MM.1S (cell line): ENCODE results near the gene USP49.

ENCODE experiments used
- DNase-seq: peaks from one replicate; pipeline ENCODE4 v3.0.0-alpha.2; 2015
- H2AFZ ChIP-seq: fragments of 300-600 bp; sonication (generic); 2 replicates; pipeline ENCODE4 v1.6.0; 2016; ENCODE audit warnings: antibody characterized with exemption, low read length
- H3F3A ChIP-seq: fragments of 300-600 bp; sonication (generic); 2 replicates; pipeline ENCODE4 v1.6.1; 2016; ENCODE audit warnings: mild to moderate bottlenecking, antibody characterized with exemption, low read length, moderate library complexity, mixed read lengths; ENCODE audit not compliant: insufficient read depth
- H3K27ac ChIP-seq: fragments of 300-600 bp; sonication (generic); 2 replicates; pipeline ENCODE4 v1.5.1; 2016; ENCODE audit warnings: mild to moderate bottlenecking, low read length
- H3K27me3 ChIP-seq: fragments of 300-600 bp; sonication (generic); replicated peaks from 2 replicates; pipeline ENCODE4 v1.6.0; 2016; ENCODE audit warnings: low read length; ENCODE audit not compliant: insufficient read depth
- H3K36me3 ChIP-seq: fragments of 300-600 bp; sonication (generic); replicated peaks from 2 replicates; pipeline ENCODE4 v1.6.1; 2016; ENCODE audit warnings: mild to moderate bottlenecking, low read length, mixed read lengths; ENCODE audit not compliant: insufficient read depth
- H3K4me1 ChIP-seq: fragments of 300-600 bp; sonication (generic); 2 replicates; pipeline ENCODE4 v1.6.1; 2016; ENCODE audit warnings: low read length, mixed read lengths
- H3K4me2 ChIP-seq: fragments of 300-600 bp; sonication (generic); 2 replicates; pipeline ENCODE4 v1.6.0; 2016; ENCODE audit warnings: low read depth, low read length
- H3K4me3 ChIP-seq: fragments of 300-600 bp; sonication (generic); 2 replicates; pipeline ENCODE4 v1.5.1; 2016; ENCODE audit warnings: low read length, mixed read lengths
- H3K79me2 ChIP-seq: fragments of 300-600 bp; sonication (generic); 2 replicates; pipeline ENCODE4 v1.6.1; 2016; ENCODE audit warnings: mixed run types, low read length, mixed read lengths
- H3K9ac ChIP-seq: fragments of 300-600 bp; sonication (generic); 2 replicates; pipeline ENCODE4 v1.6.1; 2016; ENCODE audit warnings: low read length, mixed read lengths
- H3K9me2 ChIP-seq: fragments of 300-600 bp; sonication (generic); replicated peaks from 2 replicates; pipeline ENCODE4 v1.6.1; 2016; ENCODE audit warnings: mild to moderate bottlenecking, low read length, mixed read lengths; ENCODE audit not compliant: insufficient read depth
- H3K9me3 ChIP-seq: fragments of 300-600 bp; sonication (generic); replicated peaks from 2 replicates; pipeline ENCODE4 v1.6.1; 2016; ENCODE audit warnings: mild to moderate bottlenecking, low read length, mixed read lengths; ENCODE audit not compliant: insufficient read depth
- H4K20me1 ChIP-seq: fragments of 300-600 bp; sonication (generic); 2 replicates; pipeline ENCODE4 v1.6.1; 2016; ENCODE audit warnings: mild to moderate bottlenecking, low read length, moderate library complexity, mixed read lengths; ENCODE audit not compliant: insufficient read depth
- CTCF ChIP-seq: fragments of 300-600 bp; sonication (generic); IDR thresholded peaks from 2 replicates; pipeline ENCODE4 v1.5.1; 2016; ENCODE audit warnings: antibody characterized with exemption, low read length, mixed read lengths
- EZH2 ChIP-seq: fragments of 300-600 bp; sonication (generic); optimal IDR thresholded peaks from 2 replicates; pipeline ENCODE3; 2017; ENCODE audit warnings: low read depth, mild to moderate bottlenecking, antibody characterized with exemption, low read length, mixed read lengths
- EZH2phosphoT487 ChIP-seq: fragments of 300-600 bp; sonication (generic); IDR thresholded peaks from 2 replicates; pipeline ENCODE4 v1.6.1; 2018; ENCODE audit warnings: antibody characterized with exemption, low read length

USP49 gene

GRCh38 chr6:41935685-41936072 is 40.5 kb upstream of the USP49 start:
- H3K4me1 ChIP-seq, result peaks cover 31% of the 10 kb centered on the region

GRCh38 chr6:41935193-41935574 is 40.0 kb upstream of the USP49 start:
- Histone ChIP-seq H2AFZ (no peak overlapping the region), H3K4me3 (no peak overlapping the region), H3K27ac (no peak overlapping the region), H3F3A (peaks cover 24% of the 10 kb centered on the region), H3K9ac (no peak overlapping the region), H4K20me1 (no peaks in the 10 kb centered on the region), H3K79me2 (peaks cover 50% of the 10 kb centered on the region), H3K4me2 (0 out of 2 replicates have a peak overlapping the region, but pooled peaks have one; percentile 36), H3K4me1 (peaks cover 27% of the 10 kb centered on the region), H3K9me2 (no peaks in the 10 kb centered on the region), H3K36me3 (peaks cover 19% of the 10 kb centered on the region; the same call in 1 of the 2 replicates), H3K9me3 (no peaks in the 10 kb centered on the region), H3K27me3 (no peaks in the 10 kb centered on the region)
- DNase-seq, result no peak
- TF ChIP-seq CTCF (no peak), EZH2phosphoT487 (no peak), EZH2 (no peak)

More at GRCh38 chr6:41935685-41936072, 40.5 kb upstream of the USP49 start:
- H3K27me3 ChIP-seq, result no peaks in the 10 kb centered on the region
- no peak for DNase-seq
- H3K36me3 ChIP-seq, result peaks cover 14% of the 10 kb centered on the region; the same call in 1 of the 2 replicates
- peak overlapping the region; percentile 32; the same call in 1 of the 2 replicates for H3K27ac ChIP-seq
- H4K20me1 ChIP-seq, result no peaks in the 10 kb centered on the region
- peak overlapping the region; percentile 36; the same call in 1 of the 2 replicates for H3K4me2 ChIP-seq
- H2AFZ ChIP-seq, result no peak overlapping the region
- peaks cover 24% of the 10 kb centered on the region for H3F3A ChIP-seq
- no peaks in the 10 kb centered on the region for H3K9me2 ChIP-seq
- TF ChIP-seq CTCF (no peak), EZH2phosphoT487 (no peak), EZH2 (no peak)
- H3K4me3 ChIP-seq, result no peak overlapping the region
- H3K9ac ChIP-seq, result no peak overlapping the region
- no peaks in the 10 kb centered on the region for H3K9me3 ChIP-seq
- peaks cover 51% of the 10 kb centered on the region for H3K79me2 ChIP-seq

GRCh38 chr6:41934278-41935192 is 39.4 kb upstream of the USP49 start:
- H3F3A ChIP-seq, result peaks cover 24% of the 10 kb centered on the region

More at GRCh38 chr6:41934278-41935192, 39.4 kb upstream of the USP49 start:
- TF ChIP-seq EZH2 (no peak), CTCF (no peak), EZH2phosphoT487 (no peak)
- Histone ChIP-seq H3K79me2 (peaks cover 48% of the 10 kb centered on the region), H3K4me2 (no peak overlapping the region), H2AFZ (no peak overlapping the region), H4K20me1 (no peaks in the 10 kb centered on the region), H3K27ac (no peak overlapping the region), H3K9ac (no peak overlapping the region), H3K9me2 (no peaks in the 10 kb centered on the region), H3K4me1 (peaks cover 22% of the 10 kb centered on the region), H3K4me3 (no peak overlapping the region), H3K9me3 (no peaks in the 10 kb centered on the region), H3K36me3 (peaks cover 20% of the 10 kb centered on the region), H3K27me3 (no peaks in the 10 kb centered on the region)
- DNase-seq, result no peak
